NB4 (cell line): ENCODE measurements around the gene PDXDC1.
"Not testable (repeated sequence)": the region's sequence is repeated elsewhere in the genome, so short reads cannot be mapped to it uniquely, and the experiment has no call there.

Source experiments
- CTCF ChIP-seq: IDR thresholded peaks from one replicate; pipeline ENCODE4 v1.5.1; 2012; ENCODE audit warnings: low read depth, low read length
- MAX ChIP-seq: IDR thresholded peaks from 2 replicates; pipeline ENCODE4 v1.6.1; 2011; ENCODE audit warnings: low read depth, low read length
- MYC ChIP-seq: IDR thresholded peaks from 2 replicates; pipeline ENCODE4 v1.6.1; 2011; ENCODE audit warnings: low read depth, low read length
- POLR2A ChIP-seq: IDR thresholded peaks from 2 replicates; pipeline ENCODE4 v1.6.1; 2011; ENCODE audit warnings: mild to moderate bottlenecking; ENCODE audit not compliant: insufficient read length; ENCODE audit errors: extremely low read depth

GRCh38 chr16:15076161-15076560 lies 101.3 kb downstream of the PDXDC1 start:
- TF ChIP-seq CTCF, POLR2A, MYC, MAX: not testable (repeated sequence)
